ENCODE results near the gene FOXJ1. TPM values are rescaled to one million over a fixed set of nuclear protein-coding genes. Genes with fewer than 3 reads are reported as not detected.

The FOXJ1 gene
- total RNA-seq, 2 experiments from 2014 or later = 0.63 to 0.89 TPM

DNA sequence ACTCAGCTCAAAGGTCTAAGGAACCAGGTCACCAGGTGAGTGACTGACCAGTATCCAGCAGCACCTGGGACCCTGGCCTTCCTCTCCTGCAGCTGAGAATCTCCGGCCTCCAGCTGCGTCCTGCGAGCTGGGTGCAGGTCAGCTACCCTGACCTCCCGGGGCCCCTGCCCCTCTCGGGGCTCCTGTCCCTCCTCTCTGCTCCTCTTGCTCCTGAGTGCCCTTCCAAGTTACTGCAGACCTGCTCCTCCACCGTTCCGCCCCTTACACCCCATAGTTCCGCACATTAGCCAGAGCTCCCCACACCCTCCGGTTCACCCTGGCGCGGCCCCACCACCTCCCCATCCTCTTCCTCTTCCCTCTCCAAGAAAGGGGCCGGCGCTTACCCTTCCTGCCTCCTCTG lies 10.6 kb downstream of the FOXJ1 start:
- ChIA-PET POLR2A (interaction anchor here (1.3 kb wide), 1 partner anchor 134 kb away, joined by 3 read pairs; no protein-coding TSS in a partner anchor), CTCF (interaction anchor here (0.8 kb wide), 1 partner anchor 11 kb away, joined by 3 read pairs; the partner anchor contains the start of gene FOXJ1)
- Histone ChIP-seq H3K4me1 (ENCODE audit: insufficient read depth, low read length) (peaks cover 23% of the 10 kb centered on the region), H3K9me3 (ENCODE audit: control insufficient read depth in 1 of 2, insufficient read depth in 1 of 2, low read length in 2 of 2) (no peaks in the 10 kb centered on the region), H3K4me3 (ENCODE audit: low read length) (no peak overlapping the region), H3K27me3 (ENCODE audit: control insufficient read depth in 1 of 2, insufficient read depth in 2 of 2, low read length in 2 of 2) (no peaks in the 10 kb centered on the region), H3K27ac (ENCODE audit: low read depth in 1 of 2, low read length in 2 of 2) (no peak overlapping the region), H3K36me3 (ENCODE audit: insufficient read depth, low read length) (no peaks in the 10 kb centered on the region)
- Mint-ChIP-seq H3K4me3 (no peak overlapping the region), H3K36me3 (ENCODE audit: low read depth) (no peaks in the 10 kb centered on the region), H3K4me1 (ENCODE audit: low read depth) (peaks cover 29% of the 10 kb centered on the region), H3K27me3 (no peaks in the 10 kb centered on the region), H3K27ac (no peak overlapping the region), H3K9me3 (no peaks in the 10 kb centered on the region)
- DNase-seq (no peak), ATAC-seq (ENCODE audit: poor library complexity) (no peak)
- intact Hi-C loops (cut with DNase I, micrococcal nuclease) = no loop called here
- TF ChIP-seq, protein P1, sequence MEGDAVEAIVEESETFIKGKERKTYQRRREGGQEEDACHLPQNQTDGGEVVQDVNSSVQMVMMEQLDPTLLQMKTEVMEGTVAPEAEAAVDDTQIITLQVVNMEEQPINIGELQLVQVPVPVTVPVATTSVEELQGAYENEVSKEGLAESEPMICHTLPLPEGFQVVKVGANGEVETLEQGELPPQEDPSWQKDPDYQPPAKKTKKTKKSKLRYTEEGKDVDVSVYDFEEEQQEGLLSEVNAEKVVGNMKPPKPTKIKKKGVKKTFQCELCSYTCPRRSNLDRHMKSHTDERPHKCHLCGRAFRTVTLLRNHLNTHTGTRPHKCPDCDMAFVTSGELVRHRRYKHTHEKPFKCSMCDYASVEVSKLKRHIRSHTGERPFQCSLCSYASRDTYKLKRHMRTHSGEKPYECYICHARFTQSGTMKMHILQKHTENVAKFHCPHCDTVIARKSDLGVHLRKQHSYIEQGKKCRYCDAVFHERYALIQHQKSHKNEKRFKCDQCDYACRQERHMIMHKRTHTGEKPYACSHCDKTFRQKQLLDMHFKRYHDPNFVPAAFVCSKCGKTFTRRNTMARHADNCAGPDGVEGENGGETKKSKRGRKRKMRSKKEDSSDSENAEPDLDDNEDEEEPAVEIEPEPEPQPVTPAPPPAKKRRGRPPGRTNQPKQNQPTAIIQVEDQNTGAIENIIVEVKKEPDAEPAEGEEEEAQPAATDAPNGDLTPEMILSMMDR (IDR thresholded peaks at IDR 0.05) = no peak

DNA sequence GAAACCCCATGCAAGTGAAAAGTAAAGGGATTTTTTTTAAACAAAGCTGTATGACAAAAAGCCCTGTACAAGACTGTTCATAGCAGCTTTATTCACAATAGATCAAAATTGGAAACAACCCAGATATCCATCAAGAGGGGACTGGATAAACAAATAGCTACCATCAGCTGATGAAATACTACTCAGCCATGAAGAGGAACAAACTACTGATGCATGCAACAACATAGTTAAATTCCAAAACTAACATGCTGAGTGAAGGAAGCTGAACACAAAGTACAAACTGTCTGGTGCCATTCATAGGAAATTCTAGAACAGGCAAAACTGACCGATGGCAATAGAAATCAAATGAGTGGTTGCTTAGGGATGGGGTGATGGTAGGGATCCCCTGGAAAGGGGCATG lies 15.1 kb downstream of the FOXJ1 start:
- ChIA-PET CTCF (interaction anchor here (1.2 to 9.6 kb wide), 3 partner anchors 56 to 154 kb away, joined by 3 to 130 read pairs (median 3); no protein-coding TSS in a partner anchor), POLR2A (interaction anchor here (1.1 to 3.7 kb wide), 8 partner anchors 11 to 148 kb away, joined by 4 to 23 read pairs (median 10); partner anchors contain the start of genes FOXJ1 and UBALD2)
- no peaks in the 10 kb centered on the region for H3K36me3 Mint-ChIP-seq (ENCODE audit: low read depth)
- no peaks in the 10 kb centered on the region for H3K27me3 Mint-ChIP-seq
- H3K4me3 ChIP-seq (ENCODE audit: low read length) = no peak overlapping the region
- no peaks in the 10 kb centered on the region for H3K36me3 ChIP-seq (ENCODE audit: insufficient read depth, low read length)
- TF ChIP-seq, protein P1 (IDR thresholded peaks at IDR 0.05) = no peak
- no peaks in the 10 kb centered on the region for H3K9me3 ChIP-seq (ENCODE audit: control insufficient read depth in 1 of 2, insufficient read depth in 1 of 2, low read length in 2 of 2)
- intact Hi-C loops (cut with DNase I, micrococcal nuclease) = no loop called here
- no peaks in the 10 kb centered on the region for H3K27me3 ChIP-seq (ENCODE audit: control insufficient read depth in 1 of 2, insufficient read depth in 2 of 2, low read length in 2 of 2)
- no peaks in the 10 kb centered on the region for H3K9me3 Mint-ChIP-seq
- H3K4me3 Mint-ChIP-seq = no peak overlapping the region
- DNase-seq (no peak), ATAC-seq (ENCODE audit: poor library complexity) (no peak)
- H3K27ac Mint-ChIP-seq = peak overlapping the region; percentile 61
- H3K4me1 ChIP-seq (ENCODE audit: insufficient read depth, low read length) = peaks cover 31% of the 10 kb centered on the region
- no peak overlapping the region for H3K27ac ChIP-seq (ENCODE audit: low read depth in 1 of 2, low read length in 2 of 2)
- peaks cover 21% of the 10 kb centered on the region for H3K4me1 Mint-ChIP-seq (ENCODE audit: low read depth)

DNA sequence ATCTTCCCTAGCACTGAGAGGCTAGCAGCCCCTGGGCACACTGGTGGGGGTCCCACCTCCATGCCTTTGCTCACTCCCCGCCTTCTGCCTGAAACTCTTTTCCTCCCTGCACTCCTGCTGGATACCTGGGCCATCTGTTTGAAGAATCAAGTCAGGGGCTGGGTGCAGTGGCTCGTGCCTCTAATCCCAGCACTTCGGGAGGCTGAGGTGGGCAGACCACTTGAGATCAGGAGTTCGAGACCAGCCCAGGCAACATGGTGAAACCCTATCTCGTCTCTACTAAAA lies 15.7 kb downstream of the FOXJ1 start:
- Mint-ChIP-seq H3K4me1 (ENCODE audit: low read depth) (peaks cover 21% of the 10 kb centered on the region), H3K27me3 (no peaks in the 10 kb centered on the region), H3K4me3 (no peak overlapping the region), H3K36me3 (ENCODE audit: low read depth) (no peaks in the 10 kb centered on the region), H3K9me3 (no peaks in the 10 kb centered on the region), H3K27ac (no peak overlapping the region)
- Histone ChIP-seq H3K27me3 (ENCODE audit: control insufficient read depth in 1 of 2, insufficient read depth in 2 of 2, low read length in 2 of 2) (no peaks in the 10 kb centered on the region), H3K27ac (ENCODE audit: low read depth in 1 of 2, low read length in 2 of 2) (no peak overlapping the region), H3K36me3 (ENCODE audit: insufficient read depth, low read length) (no peaks in the 10 kb centered on the region), H3K4me1 (ENCODE audit: insufficient read depth, low read length) (peaks cover 35% of the 10 kb centered on the region), H3K4me3 (ENCODE audit: low read length) (no peak overlapping the region), H3K9me3 (ENCODE audit: control insufficient read depth in 1 of 2, insufficient read depth in 1 of 2, low read length in 2 of 2) (no peaks in the 10 kb centered on the region)
- no peak for DNase-seq
- TF ChIP-seq, protein P1 (IDR thresholded peaks at IDR 0.05) = no peak
- ATAC-seq (ENCODE audit: poor library complexity) = no peak
- intact Hi-C loops (cut with DNase I, micrococcal nuclease) = no loop called here
- CTCF ChIA-PET = interaction anchor here (1.2 to 9.6 kb wide), 2 partner anchors 57 to 155 kb away, joined by 3 to 130 read pairs; no protein-coding TSS in a partner anchor
- POLR2A ChIA-PET = interaction anchor here (2.5 to 3.7 kb wide), 5 partner anchors 16 to 146 kb away, joined by 8 to 23 read pairs (median 11); partner anchors contain the start of genes FOXJ1 and UBALD2
